ENCODE results near the gene XXYLT1.

DNA sequence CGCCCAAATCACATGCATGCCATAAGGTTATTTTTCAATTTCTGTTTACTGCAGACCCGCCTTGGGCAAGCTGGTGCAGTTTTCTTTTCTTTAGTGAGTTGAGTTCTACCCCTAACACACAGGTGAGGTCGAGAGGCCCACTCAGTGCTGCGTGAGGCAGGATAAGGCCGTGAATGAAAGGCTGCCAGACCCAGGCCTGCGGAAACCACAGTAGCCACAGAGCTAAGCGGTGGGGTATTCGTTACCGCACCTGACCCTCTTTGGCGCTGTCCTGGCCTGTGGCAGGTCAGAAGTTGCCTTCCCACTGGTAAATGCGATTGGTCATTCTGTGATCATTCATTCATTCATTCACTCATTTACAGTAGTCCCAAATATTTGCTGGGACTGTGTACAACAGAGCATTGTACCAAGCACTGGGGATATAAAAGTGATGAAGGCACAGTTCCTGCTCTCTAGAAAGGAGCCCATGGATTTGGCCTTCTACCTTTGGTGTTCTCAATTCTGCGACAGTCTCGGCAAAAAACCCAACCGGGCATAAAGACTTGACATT lies 144.8 kb downstream of the XXYLT1 start:
- TF ChIP-seq, protein P1, sequence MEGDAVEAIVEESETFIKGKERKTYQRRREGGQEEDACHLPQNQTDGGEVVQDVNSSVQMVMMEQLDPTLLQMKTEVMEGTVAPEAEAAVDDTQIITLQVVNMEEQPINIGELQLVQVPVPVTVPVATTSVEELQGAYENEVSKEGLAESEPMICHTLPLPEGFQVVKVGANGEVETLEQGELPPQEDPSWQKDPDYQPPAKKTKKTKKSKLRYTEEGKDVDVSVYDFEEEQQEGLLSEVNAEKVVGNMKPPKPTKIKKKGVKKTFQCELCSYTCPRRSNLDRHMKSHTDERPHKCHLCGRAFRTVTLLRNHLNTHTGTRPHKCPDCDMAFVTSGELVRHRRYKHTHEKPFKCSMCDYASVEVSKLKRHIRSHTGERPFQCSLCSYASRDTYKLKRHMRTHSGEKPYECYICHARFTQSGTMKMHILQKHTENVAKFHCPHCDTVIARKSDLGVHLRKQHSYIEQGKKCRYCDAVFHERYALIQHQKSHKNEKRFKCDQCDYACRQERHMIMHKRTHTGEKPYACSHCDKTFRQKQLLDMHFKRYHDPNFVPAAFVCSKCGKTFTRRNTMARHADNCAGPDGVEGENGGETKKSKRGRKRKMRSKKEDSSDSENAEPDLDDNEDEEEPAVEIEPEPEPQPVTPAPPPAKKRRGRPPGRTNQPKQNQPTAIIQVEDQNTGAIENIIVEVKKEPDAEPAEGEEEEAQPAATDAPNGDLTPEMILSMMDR (IDR thresholded peaks at IDR 0.05 in 2 of 3, conservative IDR thresholded peaks at IDR 0.05 in 1 of 3; ENCODE audit: borderline replicate concordance in 1 of 3, insufficient read depth in 1 of 3, low read depth in 2 of 3, low read length in 2 of 3) = no peak
- TF ChIP-seq TCF7L2 (IDR thresholded peaks at IDR 0.05; ENCODE audit: borderline replicate concordance, extremely low read depth, insufficient read depth, insufficient read length) = no peak
- no peak for TF ChIP-seq FOSL1 (IDR thresholded peaks at IDR 0.05; ENCODE audit: low read depth)
- no peak for TF ChIP-seq ZNF274 (IDR thresholded peaks at IDR 0.05; ENCODE audit: low read depth, low read length)
- TF ChIP-seq, protein P2, sequence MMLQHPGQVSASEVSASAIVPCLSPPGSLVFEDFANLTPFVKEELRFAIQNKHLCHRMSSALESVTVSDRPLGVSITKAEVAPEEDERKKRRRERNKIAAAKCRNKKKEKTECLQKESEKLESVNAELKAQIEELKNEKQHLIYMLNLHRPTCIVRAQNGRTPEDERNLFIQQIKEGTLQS (IDR thresholded peaks at IDR 0.05) = no peak
- TF ChIP-seq, protein P3, sequence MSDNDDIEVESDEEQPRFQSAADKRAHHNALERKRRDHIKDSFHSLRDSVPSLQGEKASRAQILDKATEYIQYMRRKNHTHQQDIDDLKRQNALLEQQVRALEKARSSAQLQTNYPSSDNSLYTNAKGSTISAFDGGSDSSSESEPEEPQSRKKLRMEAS (IDR thresholded peaks at IDR 0.05) = no peak
- TF ChIP-seq EZH2 (IDR thresholded peaks at IDR 0.05) = no peak
- TF ChIP-seq, protein P4, sequence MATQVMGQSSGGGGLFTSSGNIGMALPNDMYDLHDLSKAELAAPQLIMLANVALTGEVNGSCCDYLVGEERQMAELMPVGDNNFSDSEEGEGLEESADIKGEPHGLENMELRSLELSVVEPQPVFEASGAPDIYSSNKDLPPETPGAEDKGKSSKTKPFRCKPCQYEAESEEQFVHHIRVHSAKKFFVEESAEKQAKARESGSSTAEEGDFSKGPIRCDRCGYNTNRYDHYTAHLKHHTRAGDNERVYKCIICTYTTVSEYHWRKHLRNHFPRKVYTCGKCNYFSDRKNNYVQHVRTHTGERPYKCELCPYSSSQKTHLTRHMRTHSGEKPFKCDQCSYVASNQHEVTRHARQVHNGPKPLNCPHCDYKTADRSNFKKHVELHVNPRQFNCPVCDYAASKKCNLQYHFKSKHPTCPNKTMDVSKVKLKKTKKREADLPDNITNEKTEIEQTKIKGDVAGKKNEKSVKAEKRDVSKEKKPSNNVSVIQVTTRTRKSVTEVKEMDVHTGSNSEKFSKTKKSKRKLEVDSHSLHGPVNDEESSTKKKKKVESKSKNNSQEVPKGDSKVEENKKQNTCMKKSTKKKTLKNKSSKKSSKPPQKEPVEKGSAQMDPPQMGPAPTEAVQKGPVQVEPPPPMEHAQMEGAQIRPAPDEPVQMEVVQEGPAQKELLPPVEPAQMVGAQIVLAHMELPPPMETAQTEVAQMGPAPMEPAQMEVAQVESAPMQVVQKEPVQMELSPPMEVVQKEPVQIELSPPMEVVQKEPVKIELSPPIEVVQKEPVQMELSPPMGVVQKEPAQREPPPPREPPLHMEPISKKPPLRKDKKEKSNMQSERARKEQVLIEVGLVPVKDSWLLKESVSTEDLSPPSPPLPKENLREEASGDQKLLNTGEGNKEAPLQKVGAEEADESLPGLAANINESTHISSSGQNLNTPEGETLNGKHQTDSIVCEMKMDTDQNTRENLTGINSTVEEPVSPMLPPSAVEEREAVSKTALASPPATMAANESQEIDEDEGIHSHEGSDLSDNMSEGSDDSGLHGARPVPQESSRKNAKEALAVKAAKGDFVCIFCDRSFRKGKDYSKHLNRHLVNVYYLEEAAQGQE (IDR thresholded peaks at IDR 0.05; ENCODE audit: low read depth) = no peak
- TF ChIP-seq POLR2A (IDR thresholded peaks at IDR 0.05; ENCODE audit: borderline replicate concordance, extremely low read depth, insufficient read depth, insufficient read length) = no peak
- TF ChIP-seq SP1 (IDR thresholded peaks at IDR 0.05; ENCODE audit: low read depth) = no peak
- TF ChIP-seq POLR2AphosphoS5 (IDR thresholded peaks at IDR 0.05; ENCODE audit: low read depth, low read length) = no peak

Measured in HCT116 (cell line).